Neural progenitor cell (in vitro differentiated cells): ENCODE data around the gene COX20. TPM values are rescaled to one million over a fixed set of nuclear protein-coding genes. Genes with fewer than 3 reads are reported as not detected.
"Not testable (repeated sequence)": the region's sequence is repeated elsewhere in the genome, so short reads cannot be mapped to it uniquely, and the experiment has no call there.

Source experiments
- DNase-seq: peaks from one replicate; pipeline ENCODE4 v3.0.0-alpha.2; 2016; ENCODE audit warnings: low spot score
- H2AFZ ChIP-seq: fragments of 200-600 bp; sonication (generic); replicated peaks from 2 replicates; pipeline ENCODE4 v1.6.1; 2016; ENCODE audit warnings: antibody characterized with exemption
- H3F3A ChIP-seq: fragments of 200-600 bp; sonication (generic); 2 replicates; pipeline ENCODE4 v1.6.1; 2016; ENCODE audit warnings: antibody characterized with exemption, low read depth
- H3K27ac ChIP-seq: fragments of 200-600 bp; sonication (generic); 2 replicates; pipeline ENCODE4 v1.5.1; 2016; ENCODE audit warnings: mild to moderate bottlenecking
- H3K27me3 ChIP-seq: fragments of 200-600 bp; sonication (generic); 2 replicates; pipeline ENCODE4 v1.6.1; 2016; ENCODE audit warnings: mild to moderate bottlenecking, moderate library complexity
- H3K36me3 ChIP-seq: fragments of 200-600 bp; sonication (generic); 2 replicates; pipeline ENCODE4 v1.5.1; 2016
- H3K4me1 ChIP-seq: fragments of 200-600 bp; sonication (generic); 2 replicates; pipeline ENCODE4 v1.6.1; 2016; ENCODE audit warnings: mixed run types
- H3K4me2 ChIP-seq: fragments of 200-600 bp; sonication (generic); 2 replicates; pipeline ENCODE4 v1.6.1; 2016
- H3K4me3 ChIP-seq: fragments of 200-600 bp; sonication (generic); 2 replicates; pipeline ENCODE4 v1.5.1; 2016
- H3K79me2 ChIP-seq: fragments of 200-600 bp; sonication (generic); 2 replicates; pipeline ENCODE4 v1.6.1; 2016; ENCODE audit warnings: low read depth
- H3K9ac ChIP-seq: fragments of 200-600 bp; sonication (generic); 2 replicates; pipeline ENCODE4 v1.6.1; 2016
- H3K9me3 ChIP-seq: fragments of 200-600 bp; sonication (generic); 2 replicates; pipeline ENCODE4 v1.5.1; 2016; ENCODE audit warnings: low read depth
- H4K20me1 ChIP-seq: fragments of 200-600 bp; sonication (generic); 2 replicates; pipeline ENCODE4 v1.6.1; 2016; ENCODE audit warnings: low read depth
- H3K27ac Mint-ChIP-seq: 3 replicates; pipeline ENCODE4 v1.8.0; 2021; ENCODE audit warnings: mixed read lengths
- H3K27me3 Mint-ChIP-seq: 2 replicates; pipeline ENCODE4 v1.8.0; 2022; ENCODE audit warnings: low read depth, mild to moderate bottlenecking, inconsistent platforms, moderate library complexity, mixed read lengths; ENCODE audit not compliant: insufficient read depth
- H3K36me3 Mint-ChIP-seq: 3 replicates; pipeline ENCODE4 v1.8.0; 2021; ENCODE audit warnings: mixed read lengths
- H3K4me1 Mint-ChIP-seq: 3 replicates; pipeline ENCODE4 v1.8.0; 2021; ENCODE audit warnings: mixed read lengths
- H3K4me3 Mint-ChIP-seq: 3 replicates; pipeline ENCODE4 v1.8.0; 2021; ENCODE audit warnings: mild to moderate bottlenecking, moderate library complexity, mixed read lengths
- H3K9me3 Mint-ChIP-seq: 3 replicates; pipeline ENCODE4 v1.8.0; 2020; ENCODE audit warnings: mixed read lengths
- CTCF ChIP-seq: fragments of 200-600 bp; sonication (generic); IDR thresholded peaks from 2 replicates; pipeline ENCODE4 v1.5.1; 2017; ENCODE audit warnings: antibody characterized with exemption, mild to moderate bottlenecking
- EZH2 ChIP-seq: fragments of 200-600 bp; sonication (generic); IDR thresholded peaks from 2 replicates; pipeline ENCODE4 v1.6.1; 2017; ENCODE audit warnings: antibody characterized with exemption, mild to moderate bottlenecking, moderate library complexity
- EZH2phosphoT487 ChIP-seq: fragments of 200-600 bp; sonication (generic); IDR thresholded peaks from 2 replicates; pipeline ENCODE4 v1.6.1; 2017; ENCODE audit warnings: antibody characterized with exemption
- total RNA-seq: library from RNA; depleted of rRNA; stranded (reverse); fragments of >200 nt; gene quantifications from 2 replicates; pipeline ENCODE4 v1.2.3, GENCODE V29; 2015; ENCODE audit warnings: low replicate concordance

The COX20 gene
- total RNA-seq, 1 donor from 2014 or later = 81.6 TPM

- no peak overlapping the region for H3K4me3 Mint-ChIP-seq
- Histone ChIP-seq H3K9me3 (no peaks in the 10 kb centered on the region), H3F3A (no peaks in the 10 kb centered on the region), H3K27me3 (no peaks in the 10 kb centered on the region), H3K9ac (no peak overlapping the region), H3K36me3 (no peaks in the 10 kb centered on the region), H3K4me3 (no peak overlapping the region), H4K20me1 (no peaks in the 10 kb centered on the region), H3K79me2 (no peaks in the 10 kb centered on the region), H3K27ac (no peak overlapping the region), H2AFZ (no peak overlapping the region), H3K4me2 (no peak overlapping the region), H3K4me1 (no peaks in the 10 kb centered on the region)
- no peaks in the 10 kb centered on the region for H3K9me3 Mint-ChIP-seq
- H3K27me3 Mint-ChIP-seq = no peaks in the 10 kb centered on the region
- TF ChIP-seq EZH2 = no peak
- TF ChIP-seq CTCF = no peak
- no peak for TF ChIP-seq EZH2phosphoT487
- no peaks in the 10 kb centered on the region for H3K4me1 Mint-ChIP-seq
- no peak overlapping the region for H3K27ac Mint-ChIP-seq
- no peaks in the 10 kb centered on the region for H3K36me3 Mint-ChIP-seq
- no peak for DNase-seq
Observed at GRCh38 chr1:244822878-244823277, 12.6 kb upstream of the COX20 start.

DNA sequence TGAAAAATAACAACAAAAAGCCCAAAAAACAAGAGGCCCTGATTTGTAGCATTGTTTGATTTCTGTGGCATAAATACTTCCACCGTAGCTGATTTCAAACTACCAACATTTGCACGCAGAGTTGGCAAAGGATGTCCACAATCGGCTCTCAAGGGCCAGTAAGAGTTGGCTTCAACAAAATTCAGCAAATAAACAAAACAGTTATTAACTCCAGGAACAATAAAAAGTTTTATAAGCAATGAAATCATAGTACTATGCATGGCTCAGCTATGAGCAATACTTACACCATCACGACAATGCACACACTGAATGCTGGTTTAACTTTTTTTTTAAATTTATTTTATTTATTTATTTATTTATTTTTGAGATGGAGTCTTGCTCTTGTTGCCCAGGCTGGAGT, 8.7 kb upstream of the COX20 start:
- DNase-seq = no peak
- H3K27me3 ChIP-seq = no peaks in the 10 kb centered on the region
- H4K20me1 ChIP-seq = no peaks in the 10 kb centered on the region
- no peak overlapping the region for H3K27ac Mint-ChIP-seq
- no peaks in the 10 kb centered on the region for H3F3A ChIP-seq
- no peaks in the 10 kb centered on the region for H3K9me3 Mint-ChIP-seq
- no peaks in the 10 kb centered on the region for H3K27me3 Mint-ChIP-seq
- H3K36me3 Mint-ChIP-seq = peaks cover 3% of the 10 kb centered on the region
- no peak overlapping the region for H3K4me3 Mint-ChIP-seq
- no peak overlapping the region for H2AFZ ChIP-seq
- no peaks in the 10 kb centered on the region for H3K36me3 ChIP-seq
- no peaks in the 10 kb centered on the region for H3K4me1 Mint-ChIP-seq
- H3K79me2 ChIP-seq = no peaks in the 10 kb centered on the region
- no peaks in the 10 kb centered on the region for H3K4me1 ChIP-seq
- H3K4me2 ChIP-seq = no peak overlapping the region
- no peak overlapping the region for H3K4me3 ChIP-seq
- TF ChIP-seq EZH2 = no peak
- no peak for TF ChIP-seq CTCF
- no peak for TF ChIP-seq EZH2phosphoT487
- H3K9me3 ChIP-seq = no peaks in the 10 kb centered on the region
- no peak overlapping the region for H3K27ac ChIP-seq
- no peak overlapping the region for H3K9ac ChIP-seq

DNA sequence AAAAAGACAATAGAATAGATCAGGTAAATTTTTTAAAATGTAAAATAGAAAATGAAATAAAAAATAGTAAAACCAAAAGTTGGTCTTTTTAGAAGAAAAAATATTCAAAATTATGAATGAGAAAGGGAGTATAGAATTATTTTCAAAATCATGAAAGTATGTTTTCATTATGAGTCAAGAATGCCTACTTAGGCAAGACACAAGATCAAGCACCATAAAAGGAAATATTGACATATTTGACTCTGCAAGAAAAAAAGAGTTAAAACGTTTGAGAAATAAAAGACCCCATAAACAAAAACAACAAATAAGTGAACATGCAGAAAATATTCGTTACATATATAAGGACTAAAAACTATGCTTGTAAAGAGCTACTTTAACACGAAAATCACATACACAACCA, 4.8 kb upstream of the COX20 start:
- H3K27ac ChIP-seq = no peak overlapping the region
- H3K79me2 ChIP-seq = peaks cover under 1% of the 10 kb centered on the region
- Mint-ChIP-seq H3K9me3 (no peaks in the 10 kb centered on the region), H3K4me3 (no peak overlapping the region), H3K36me3 (peaks cover 3% of the 10 kb centered on the region), H3K27me3 (peaks cover 5% of the 10 kb centered on the region), H3K27ac (no peak overlapping the region), H3K4me1 (peaks cover 12% of the 10 kb centered on the region)
- H3K27me3 ChIP-seq = no peaks in the 10 kb centered on the region
- H3K4me2 ChIP-seq = no peak overlapping the region
- no peaks in the 10 kb centered on the region for H3K9me3 ChIP-seq
- no peaks in the 10 kb centered on the region for H3K4me1 ChIP-seq
- TF ChIP-seq EZH2phosphoT487 (no peak), EZH2 (no peak), CTCF (no peak)
- no peak overlapping the region for H3K4me3 ChIP-seq
- peaks cover 24% of the 10 kb centered on the region for H3F3A ChIP-seq
- no peaks in the 10 kb centered on the region for H3K36me3 ChIP-seq
- no peak for DNase-seq
- H4K20me1 ChIP-seq = no peaks in the 10 kb centered on the region
- no peak overlapping the region for H2AFZ ChIP-seq
- no peak overlapping the region for H3K9ac ChIP-seq

DNA sequence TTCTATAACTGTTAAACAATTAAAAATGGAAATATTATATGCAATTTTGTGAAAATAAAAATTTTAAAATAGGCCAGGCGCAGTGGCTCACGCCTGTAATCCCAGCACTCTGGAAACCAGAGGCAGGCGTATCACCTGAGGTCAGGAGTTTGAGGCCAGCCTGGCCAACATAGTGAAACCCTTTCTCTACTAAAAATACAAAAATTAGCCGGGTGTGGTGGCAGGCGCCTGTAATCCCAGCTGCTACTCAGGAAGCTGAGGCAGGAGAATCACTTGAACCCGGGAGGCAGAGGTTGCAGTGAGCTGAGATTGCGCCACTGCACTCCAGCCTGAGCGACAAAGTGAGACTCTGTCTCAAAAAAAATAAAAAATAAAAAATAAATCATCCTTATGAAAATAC, 2.2 kb upstream of the COX20 start:
- DNase-seq = not testable (repeated sequence)
- peaks cover 27% of the 10 kb centered on the region for H3K4me1 Mint-ChIP-seq

More for the DNA sequence above, 2.2 kb upstream of the COX20 start:
- not testable (repeated sequence) for H3K36me3 Mint-ChIP-seq, H3K27ac Mint-ChIP-seq, H2AFZ ChIP-seq, H3K36me3 ChIP-seq, H3K9ac ChIP-seq, H3K27me3 ChIP-seq, H3K27ac ChIP-seq, H3K9me3 Mint-ChIP-seq, H3K9me3 ChIP-seq, H3K4me3 ChIP-seq, H3K27me3 Mint-ChIP-seq, H3K4me3 Mint-ChIP-seq
- H3K4me1 ChIP-seq = peaks cover 17% of the 10 kb centered on the region
- H3K4me2 ChIP-seq = peak overlapping the region; percentile 85
- peaks cover 46% of the 10 kb centered on the region for H3F3A ChIP-seq
- H4K20me1 ChIP-seq = peaks cover 10% of the 10 kb centered on the region
- peaks cover 27% of the 10 kb centered on the region for H3K79me2 ChIP-seq
